ENCODE measurements around the gene SEMA4D.

Gene SEMA4D

DNA sequence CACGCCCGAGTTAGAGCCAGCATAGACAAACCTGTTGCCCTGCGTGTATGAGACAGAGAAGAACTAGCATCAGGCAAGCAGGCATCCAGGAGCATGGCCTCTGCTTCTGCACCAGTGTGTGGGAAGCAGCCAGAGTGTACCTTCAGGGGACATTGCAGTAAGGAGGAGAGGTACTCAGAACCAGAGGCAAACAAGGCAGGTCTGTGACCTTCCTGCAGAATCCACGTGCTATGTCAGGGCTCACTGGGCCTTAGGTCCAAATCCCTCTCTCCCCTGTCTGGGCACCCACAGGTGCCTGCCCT, 116.7 kb downstream of the SEMA4D start:
- TF ChIP-seq CTCF (IDR thresholded peaks at IDR 0.05; ENCODE audit: low read length), result no peak
- no peak for TF ChIP-seq EZH2 (IDR thresholded peaks at IDR 0.05; ENCODE audit: borderline replicate concordance, low read length)
- Histone ChIP-seq H3K4me2 (ENCODE audit: low read length) (no peak overlapping the region), H3F3A (ENCODE audit: insufficient read depth, low read length) (no peaks in the 10 kb centered on the region), H3K27ac (ENCODE audit: low read depth, low read length, poor library complexity, severe bottlenecking) (no peak overlapping the region), H2AFZ (ENCODE audit: low read length) (no peak overlapping the region), H3K27me3 (ENCODE audit: insufficient read depth, low read length) (peaks cover 5% of the 10 kb centered on the region; the same call in 1 of the 2 replicates), H3K36me3 (ENCODE audit: insufficient read depth, low read length) (no peaks in the 10 kb centered on the region), H4K20me1 (ENCODE audit: insufficient read depth, low read length) (no peaks in the 10 kb centered on the region), H3K9me2 (ENCODE audit: low read depth, low read length) (no peaks in the 10 kb centered on the region), H3K4me1 (ENCODE audit: insufficient read depth, low read length, severe bottlenecking) (no peaks in the 10 kb centered on the region), H3K9me3 (ENCODE audit: low read length) (no peaks in the 10 kb centered on the region), H3K79me2 (ENCODE audit: insufficient read depth, low read length) (no peaks in the 10 kb centered on the region), H3K4me3 (ENCODE audit: low read depth, low read length, poor library complexity, severe bottlenecking) (no peak overlapping the region), H3K9ac (ENCODE audit: low read length) (no peak overlapping the region)

DNA sequence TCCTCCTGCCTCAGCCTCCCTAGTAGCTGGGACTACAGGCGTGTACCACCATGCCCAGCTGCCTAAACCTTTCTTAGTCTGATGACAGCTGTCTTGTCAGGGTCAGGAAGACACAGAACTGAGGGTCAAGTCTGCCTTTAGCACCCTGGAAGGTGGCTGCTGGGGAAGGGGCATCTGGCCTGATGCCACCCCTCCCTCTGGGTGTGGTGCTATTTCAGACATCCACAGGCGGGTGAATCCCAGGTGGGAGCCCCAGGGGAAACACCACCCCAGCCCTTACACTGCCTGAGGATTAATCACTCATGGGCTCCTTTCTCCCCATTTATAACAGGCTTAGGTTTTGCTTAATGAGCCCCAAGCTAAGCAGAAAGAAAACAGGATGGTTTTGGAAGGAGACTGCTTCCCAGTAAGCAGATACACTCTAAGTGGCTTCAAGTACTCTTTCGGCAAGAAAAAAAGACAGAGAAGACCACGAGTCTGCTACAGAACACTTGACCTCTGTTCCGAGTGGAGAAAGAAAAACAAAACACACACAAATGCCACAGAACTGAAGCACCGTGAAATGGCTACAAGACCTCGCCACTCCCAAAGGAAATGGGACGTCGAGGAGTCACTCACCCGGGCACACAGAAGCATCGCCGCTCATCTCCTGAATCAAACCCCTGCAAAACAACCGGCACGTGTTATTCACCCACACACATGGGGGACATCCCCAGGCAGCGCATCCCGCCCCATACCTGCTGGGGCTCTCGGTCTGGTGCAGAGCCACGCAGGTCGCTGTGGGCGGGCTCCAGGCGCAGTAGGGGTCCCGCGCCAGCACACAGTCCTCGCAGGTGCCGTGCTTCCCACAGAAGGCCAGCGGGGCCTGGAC, 117.2 kb downstream of the SEMA4D start:
- no peak overlapping the region for H2AFZ ChIP-seq (ENCODE audit: low read length)
- H3K79me2 ChIP-seq (ENCODE audit: insufficient read depth, low read length), result no peaks in the 10 kb centered on the region
- H4K20me1 ChIP-seq (ENCODE audit: insufficient read depth, low read length), result no peaks in the 10 kb centered on the region
- no peaks in the 10 kb centered on the region for H3K36me3 ChIP-seq (ENCODE audit: insufficient read depth, low read length)
- H3K4me3 ChIP-seq (ENCODE audit: low read depth, low read length, poor library complexity, severe bottlenecking), result no peak overlapping the region
- no peaks in the 10 kb centered on the region for H3F3A ChIP-seq (ENCODE audit: insufficient read depth, low read length)
- H3K27me3 ChIP-seq (ENCODE audit: insufficient read depth, low read length), result peaks cover 6% of the 10 kb centered on the region; the same call in 1 of the 2 replicates
- no peak overlapping the region for H3K9ac ChIP-seq (ENCODE audit: low read length)
- H3K4me2 ChIP-seq (ENCODE audit: low read length), result no peak overlapping the region
- no peak overlapping the region for H3K27ac ChIP-seq (ENCODE audit: low read depth, low read length, poor library complexity, severe bottlenecking)
- TF ChIP-seq CTCF (IDR thresholded peaks at IDR 0.05; ENCODE audit: low read length) (no peak), EZH2 (IDR thresholded peaks at IDR 0.05; ENCODE audit: borderline replicate concordance, low read length) (no peak)
- no peaks in the 10 kb centered on the region for H3K4me1 ChIP-seq (ENCODE audit: insufficient read depth, low read length, severe bottlenecking)
- H3K9me3 ChIP-seq (ENCODE audit: low read length), result no peaks in the 10 kb centered on the region
- H3K9me2 ChIP-seq (ENCODE audit: low read depth, low read length), result no peaks in the 10 kb centered on the region

- no peaks in the 10 kb centered on the region for H3K79me2 ChIP-seq (ENCODE audit: insufficient read depth, low read length)
- no peaks in the 10 kb centered on the region for H4K20me1 ChIP-seq (ENCODE audit: insufficient read depth, low read length)
- peaks cover 6% of the 10 kb centered on the region; the same call in 1 of the 2 replicates for H3K27me3 ChIP-seq (ENCODE audit: insufficient read depth, low read length)
- no peaks in the 10 kb centered on the region for H3K9me2 ChIP-seq (ENCODE audit: low read depth, low read length)
- H3K36me3 ChIP-seq (ENCODE audit: insufficient read depth, low read length), result no peaks in the 10 kb centered on the region
- no peak overlapping the region for H3K9ac ChIP-seq (ENCODE audit: low read length)
- no peaks in the 10 kb centered on the region for H3K9me3 ChIP-seq (ENCODE audit: low read length)
- no peak overlapping the region for H3K4me3 ChIP-seq (ENCODE audit: low read depth, low read length, poor library complexity, severe bottlenecking)
- H3K4me2 ChIP-seq (ENCODE audit: low read length), result no peak overlapping the region
- no peak overlapping the region for H2AFZ ChIP-seq (ENCODE audit: low read length)
- H3F3A ChIP-seq (ENCODE audit: insufficient read depth, low read length), result no peaks in the 10 kb centered on the region
- H3K4me1 ChIP-seq (ENCODE audit: insufficient read depth, low read length, severe bottlenecking), result no peaks in the 10 kb centered on the region
- no peak overlapping the region for H3K27ac ChIP-seq (ENCODE audit: low read depth, low read length, poor library complexity, severe bottlenecking)
- TF ChIP-seq CTCF (IDR thresholded peaks at IDR 0.05; ENCODE audit: low read length), result no peak
- TF ChIP-seq EZH2 (IDR thresholded peaks at IDR 0.05; ENCODE audit: borderline replicate concordance, low read length), result no peak
These were observed 118.3 kb downstream of the SEMA4D start for GRCh38 chr9:89379508-89380115.

Measured in OCI-LY1 (cell line).